Panc1 (cell line): ENCODE results near the gene GRIA3. TPM values are rescaled to one million over a fixed set of nuclear protein-coding genes. Genes with fewer than 3 reads are reported as not detected.

ENCODE experiments used
- ATAC-seq: fragments of 200-7000 bp; cut with Tn5 transposase; 2 replicates; pipeline ENCODE4 v1.9.1; 2020; ENCODE audit warnings: mild to moderate bottlenecking, moderate library complexity
- BruUV-seq: library from RNA; stranded (reverse); fragments of 400-500 nt; replicated peaks from 2 replicates; lab custom pipeline; 2021; lab: Mats Ljungman, UMichigan
- CTCF ChIA-PET: fragments of 300-600 bp; sonication (Branson Sonifier 250); formaldehyde crosslinking; loops from one replicate; lab custom pipeline; 2022; ENCODE audit warnings: antibody characterized with exemption; lab: Charles Lee
- POLR2A ChIA-PET: fragments of 300-600 bp; sonication (Branson Sonifier 250); formaldehyde crosslinking; loops from one replicate; lab custom pipeline; 2022; ENCODE audit warnings: antibody characterized with exemption; lab: Charles Lee
- DNase-seq: peaks from one replicate; pipeline ENCODE4 v3.0.0-alpha.2; 2010; ENCODE audit warnings: low read depth, low spot score
- H3K27ac ChIP-seq: 2 replicates; pipeline ENCODE4 v1.5.1; 2011; ENCODE audit warnings: mild to moderate bottlenecking, low read length, inconsistent platforms
- H3K27me3 ChIP-seq: fragments of 200-500 bp; sonication (Bioruptor generic); 2 replicates; pipeline ENCODE4 v1.6.0; 2014; ENCODE audit warnings: low read length, inconsistent platforms; ENCODE audit not compliant: control insufficient read depth, insufficient read depth
- H3K36me3 ChIP-seq: fragments of 200-500 bp; sonication (Bioruptor generic); 2 replicates; pipeline ENCODE4 v1.5.1; 2014; ENCODE audit warnings: inconsistent platforms, mild to moderate bottlenecking, low read length, moderate library complexity; ENCODE audit not compliant: control insufficient read depth, insufficient read depth
- H3K4me1 ChIP-seq: 2 replicates; pipeline ENCODE4 v1.5.1; 2011; ENCODE audit warnings: inconsistent platforms, mild to moderate bottlenecking, low read length, moderate library complexity; ENCODE audit not compliant: control insufficient read depth, insufficient read depth
- H3K4me3 ChIP-seq, 2 experiments: 2 replicates each; pipeline ENCODE4 v1.5.1; 2011 to 2012; ENCODE audit warnings: low read depth in 2 of 2, low read length in 2 of 2, mild to moderate bottlenecking in 2 of 2, inconsistent platforms in 1 of 2, moderate library complexity in 1 of 2
- H3K9me3 ChIP-seq: fragments of 200-500 bp; sonication (Bioruptor generic); 2 replicates; pipeline ENCODE4 v1.5.1; 2014; ENCODE audit warnings: low read depth, mild to moderate bottlenecking, inconsistent platforms, low read length, moderate library complexity; ENCODE audit not compliant: control insufficient read depth, insufficient read depth
- CTCF ChIP-seq: fragments of 450-650 bp; IDR thresholded peaks from 2 replicates; pipeline ENCODE4 v1.5.1; 2017; ENCODE audit warnings: mild to moderate bottlenecking
- POLR2AphosphoS5 ChIP-seq: IDR thresholded peaks from 2 replicates; pipeline ENCODE4 v1.6.1; 2012; ENCODE audit warnings: mild to moderate bottlenecking, low read depth, low read length, moderate library complexity
- REST ChIP-seq, 2 experiments: IDR thresholded peaks; 2 replicates each; pipeline ENCODE4 v1.6.1; 2011 to 2012; ENCODE audit warnings: low read depth in 2 of 2, control low read depth in 1 of 2, low read length in 1 of 2, mild to moderate bottlenecking in 1 of 2, moderate library complexity in 1 of 2; ENCODE audit not compliant: insufficient read depth in 1 of 2
- SIN3A ChIP-seq: IDR thresholded peaks from 2 replicates; pipeline ENCODE4 v1.6.1; 2012; ENCODE audit warnings: low read depth, mild to moderate bottlenecking, low read length, moderate library complexity, borderline replicate concordance; ENCODE audit not compliant: insufficient read depth
- TCF7L2 ChIP-seq: IDR thresholded peaks from 2 replicates; pipeline ENCODE4 v1.6.1; 2011; ENCODE audit warnings: mild to moderate bottlenecking, low read depth, low read length, inconsistent platforms
- in situ Hi-C: cut with HindIII; loops from 2 replicates; pipeline ENCODE4 v1.10.0; 2016; ENCODE audit warnings: low sequenced_read_pairs, low pct_unique_long_range_greater_than_20kb
- intact Hi-C: fragments of 100-400 bp; cut with micrococcal nuclease; formaldehyde crosslinking; loops from one replicate; pipeline ENCODE4 v1.10.0; 2022; ENCODE audit not compliant: unreplicated experiment
- total RNA-seq: library from RNA; stranded (reverse); gene quantifications from one replicate; pipeline ENCODE4 v1.2.1, GENCODE V29; 2021; ENCODE audit not compliant: unreplicated experiment

The GRIA3 gene
- total RNA-seq, 1 experiment from 2014 or later, result not detected

GRCh38 chrX:123322536-123322935 is 138.5 kb downstream of the GRIA3 start:
- no TSS peak for BruUV-seq

DNA sequence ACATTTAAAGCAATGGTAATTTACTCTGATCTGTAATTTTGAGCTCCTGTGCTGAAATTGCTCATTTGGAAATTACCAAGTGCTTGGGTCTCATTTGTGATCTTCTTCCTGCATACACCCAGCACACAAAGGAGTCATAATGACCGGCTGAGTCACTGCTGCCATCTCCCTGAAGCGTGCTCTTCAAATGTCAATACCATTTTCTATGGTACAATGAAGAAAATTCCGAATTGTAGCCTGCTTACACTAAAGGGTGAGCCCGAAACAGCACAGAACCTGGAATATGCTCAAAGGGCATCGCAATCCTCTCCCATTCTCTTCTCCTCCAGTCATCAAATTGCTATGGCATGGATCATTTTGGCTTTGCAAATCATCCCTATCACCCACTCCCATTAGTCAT is 140.5 kb downstream of the GRIA3 start:
- H3K4me1 ChIP-seq, result no peaks in the 10 kb centered on the region
- no peak for TF ChIP-seq TCF7L2
- no peak for TF ChIP-seq CTCF
- no peak for TF ChIP-seq REST (IDR thresholded peaks at IDR 0.05; ENCODE audit: insufficient read depth in 1 of 2, low read depth in 2 of 2, low read length in 1 of 2)
- no peak for TF ChIP-seq POLR2AphosphoS5
- no peak for TF ChIP-seq SIN3A
- no TSS peak for BruUV-seq
- no peak overlapping the region for H3K27ac ChIP-seq
- no peaks in the 10 kb centered on the region for H3K9me3 ChIP-seq
- intact Hi-C loops (no loop called here), in situ Hi-C loops (no loop called here)
- CTCF ChIA-PET, result no interaction called here
- DNase-seq (no peak), ATAC-seq (no peak)
- no peak overlapping the region for H3K4me3 ChIP-seq
- H3K27me3 ChIP-seq, result no peaks in the 10 kb centered on the region
- POLR2A ChIA-PET, result no interaction called here
- no peaks in the 10 kb centered on the region; the same call in 1 of the 2 replicates for H3K36me3 ChIP-seq

More at GRCh38 chrX:123322536-123322935, 138.5 kb downstream of the GRIA3 start:
- H3K4me1 ChIP-seq, result no peaks in the 10 kb centered on the region
- intact Hi-C loops, result no loop called here
- H3K4me3 ChIP-seq, result no peak overlapping the region
- POLR2A ChIA-PET, result no interaction called here
- no peaks in the 10 kb centered on the region for H3K9me3 ChIP-seq
- in situ Hi-C loops, result no loop called here
- H3K36me3 ChIP-seq, result no peaks in the 10 kb centered on the region; the same call in 1 of the 2 replicates
- ATAC-seq, result no peak
- no peak overlapping the region for H3K27ac ChIP-seq
- CTCF ChIA-PET, result no interaction called here
- no peak for DNase-seq
- TF ChIP-seq POLR2AphosphoS5, result no peak
- no peak for TF ChIP-seq REST (IDR thresholded peaks at IDR 0.05; ENCODE audit: insufficient read depth in 1 of 2, low read depth in 2 of 2, low read length in 1 of 2)
- TF ChIP-seq SIN3A, result no peak
- TF ChIP-seq TCF7L2, result no peak
- TF ChIP-seq CTCF, result no peak
- no peaks in the 10 kb centered on the region for H3K27me3 ChIP-seq
